ENCODE data around the gene TCFL5. TPM values are rescaled to one million over a fixed set of nuclear protein-coding genes. Genes with fewer than 3 reads are reported as not detected.

The TCFL5 gene
- total and polyA plus RNA-seq, 10 of the 15 experiments (the other 5 are each of a cell fraction or from before 2014, with no cell fraction given): 0.48 to 8.1 (median 3.8) TPM

GRCh38 chr20:62864207-62864606, 2.6 kb upstream of the TCFL5 start:
- H2AFZ ChIP-seq (ENCODE audit: control insufficient read depth, low read depth, low read length): no peak overlapping the region
- ChIA-PET RAD21 (ENCODE audit: unreplicated experiment) (no interaction called here), CTCF (interaction anchor here (0.7 kb wide), 1 partner anchor 56 kb away, joined by 3 read pairs; no protein-coding TSS in a partner anchor), POLR2A (no interaction called here), SMC1A (ENCODE audit: uncharacterized antibody, unreplicated experiment) (no interaction called here)
- no peak overlapping the region for H3K9ac ChIP-seq (ENCODE audit: control insufficient read depth, insufficient read depth, low read length)
- H3K9me3 ChIP-seq (replicated peaks; ENCODE audit: control insufficient read depth, insufficient read depth, low read length): no peaks in the 10 kb centered on the region
- no peaks in the 10 kb centered on the region for H3K36me3 ChIP-seq (ENCODE audit: control insufficient read depth in 2 of 2, insufficient read depth in 2 of 2, low read length in 1 of 2)
- FAIRE-seq (no peak), DNase-seq (ENCODE audit: low read depth, low spot score) (no peak), ATAC-seq (no peak)
- WGBS (ENCODE audit: insufficient coverage, insufficient replicate concordance, low lambda C conversion rate, missing lambda C conversion rate): 59% methylated on average over 7 of the region's 7 CpGs
- no peak overlapping the region for H3K4me3 ChIP-seq
- no peaks in the 10 kb centered on the region for H4K20me1 ChIP-seq (ENCODE audit: control insufficient read depth, insufficient read depth)
- H3K4me1 ChIP-seq (ENCODE audit: control insufficient read depth, insufficient read depth, low read length): peaks cover 5% of the 10 kb centered on the region
- peaks cover 3% of the 10 kb centered on the region; the same call in 1 of the 2 replicates for H3K79me2 ChIP-seq (ENCODE audit: control insufficient read depth, insufficient read depth, low read length)
- BruUV-seq (replicated peaks): no TSS peak
- intact Hi-C loops (cut with micrococcal nuclease; ENCODE audit: unreplicated experiment): no loop called here
- H3K27me3 ChIP-seq (replicated peaks in 1 of 2; ENCODE audit: control insufficient read depth in 2 of 2, insufficient read depth in 2 of 2, low read length in 1 of 2): no peaks in the 10 kb centered on the region; a peak in 1 of 4 replicates
- no peak overlapping the region for H3K4me2 ChIP-seq (ENCODE audit: control insufficient read depth, insufficient read depth)
- no peak overlapping the region for H3K27ac ChIP-seq (ENCODE audit: control insufficient read depth, insufficient read depth)
- in situ Hi-C loops (cut with MboI): no loop called here
- no peak for TF ChIP-seq HSF1 (IDR thresholded peaks at IDR 0.05; ENCODE audit: low read depth, low read length)
- TF ChIP-seq ZBTB40 (IDR thresholded peaks at IDR 0.05; ENCODE audit: borderline replicate concordance): no peak
- no peak for TF ChIP-seq SREBF1 (IDR thresholded peaks at IDR 0.05; ENCODE audit: low read length)
- no peak for TF ChIP-seq KLF5 (IDR thresholded peaks at IDR 0.05; ENCODE audit: partially characterized antibody)
- no peak for TF ChIP-seq PAX5 (IDR thresholded peaks at IDR 0.05; ENCODE audit: borderline replicate concordance, low read depth, low read length)
- TF ChIP-seq ATF2 (IDR thresholded peaks at IDR 0.05; ENCODE audit: low read length): no peak
- no peak for TF ChIP-seq RBBP5 (conservative IDR thresholded peaks at IDR 0.05)
- TF ChIP-seq NRF1 (conservative IDR thresholded peaks at IDR 0.05; ENCODE audit: low read depth, low read length): no peak
- TF ChIP-seq PKNOX1 (IDR thresholded peaks at IDR 0.05): no peak
- TF ChIP-seq PML (IDR thresholded peaks at IDR 0.05; ENCODE audit: low read length): no peak
- no peak for TF ChIP-seq CBX3 (IDR thresholded peaks at IDR 0.05; ENCODE audit: borderline replicate concordance, low read depth)
- TF ChIP-seq RELB (IDR thresholded peaks at IDR 0.05; ENCODE audit: low read depth): no peak
- no peak for TF ChIP-seq IRF5 (IDR thresholded peaks at IDR 0.05; ENCODE audit: borderline replicate concordance)
